H1 (cell line): ENCODE results near the gene TPRN. TPM values are rescaled to one million over a fixed set of nuclear protein-coding genes. Genes with fewer than 3 reads are reported as not detected.

Source experiments
- BRCA1 ChIP-seq: IDR thresholded peaks from 2 replicates; pipeline ENCODE4 v1.6.1; 2012; ENCODE audit warnings: low read depth, low read length, improper control_type of control experiment
- CTCF ChIP-seq, 3 experiments: IDR thresholded peaks; 1 replicate in 2 of 3; 2 replicates in 1 of 3; pipeline versions ENCODE4 v1.5.1 to v1.6.1; 2011; ENCODE audit warnings: low read length in 3 of 3, mild to moderate bottlenecking in 3 of 3, inconsistent platforms in 2 of 3, low read depth in 1 of 3, moderate library complexity in 1 of 3; ENCODE audit not compliant: insufficient read depth in 1 of 3; ENCODE audit errors: control extremely low read depth in 1 of 3
- GABPA ChIP-seq: IDR thresholded peaks from 2 replicates; pipeline ENCODE4 v1.6.1; 2011; ENCODE audit warnings: mild to moderate bottlenecking, low read length, moderate library complexity, borderline replicate concordance; ENCODE audit not compliant: insufficient read depth
- KDM4A ChIP-seq: IDR thresholded peaks from one replicate; pipeline ENCODE4 v1.7.1; 2012; ENCODE audit warnings: low read depth, mild to moderate bottlenecking, moderate library complexity, low read length, inconsistent platforms; ENCODE audit not compliant: severe bottlenecking
- KDM5A ChIP-seq: fragments of 200-600 bp; IDR thresholded peaks from 2 replicates; pipeline ENCODE4 v1.7.1; 2012; ENCODE audit warnings: mild to moderate bottlenecking, low read length, inconsistent platforms, mixed read lengths
- POLR2A ChIP-seq, 2 experiments: IDR thresholded peaks; 1 replicate in 1 of 2; 2 replicates in 1 of 2; pipeline ENCODE4 v1.6.1; 2011; ENCODE audit warnings: low read depth in 2 of 2, low read length in 2 of 2, mild to moderate bottlenecking in 2 of 2; ENCODE audit errors: control extremely low read depth in 1 of 2
- RAD21 ChIP-seq, 2 experiments: IDR thresholded peaks in 1 of 2; conservative IDR thresholded peaks in 1 of 2; 2 replicates each; pipeline ENCODE4 v1.6.1; 2011; ENCODE audit warnings: low read depth in 2 of 2, low read length in 2 of 2, improper control_type of control experiment in 1 of 2, inconsistent platforms in 1 of 2, mild to moderate bottlenecking in 1 of 2, moderate library complexity in 1 of 2
- SIRT6 ChIP-seq: IDR thresholded peaks from one replicate; pipeline ENCODE4 v1.7.1; 2012; ENCODE audit warnings: low read length, inconsistent platforms
- SUZ12 ChIP-seq: fragments of 200-600 bp; sonication (generic); IDR thresholded peaks from 2 replicates; pipeline ENCODE4 v1.6.1; 2012; ENCODE audit warnings: mild to moderate bottlenecking, inconsistent platforms, low read length, moderate library complexity, mixed read lengths
- TAF1 ChIP-seq: IDR thresholded peaks from 2 replicates; pipeline ENCODE4 v1.6.1; 2011; ENCODE audit warnings: mild to moderate bottlenecking, low read depth, low read length
- USF2 ChIP-seq: IDR thresholded peaks from 2 replicates; pipeline ENCODE4 v1.6.1; 2011; ENCODE audit warnings: low read length, improper control_type of control experiment
- polyA plus RNA-seq, 7 experiments: library from polyadenylated mRNA; depleted of rRNA in 3 of 7; stranded (reverse) in 5 of 7; unstranded in 2 of 7; fragments of >200 nt in 5 of 7; fragments of 200-250 nt in 2 of 7; gene quantifications; 1 replicate in 5 of 7; 2 replicates in 1 of 7; 4 replicates in 1 of 7; pipeline versions ENCODE4 v1.2.1 to v1.2.3, GENCODE V29; 2011 to 2013; ENCODE audit warnings: missing spikeins in 2 of 7, mixed read lengths in 2 of 7
- total RNA-seq: library from RNA; stranded (reverse); fragmentation: NEBNext Ultra II Directional; extraction: Animal tissue kit (Norgen Biotek cat#: 25700); gene quantifications from 2 replicates; pipeline ENCODE4 v1.2.1, GENCODE V29; 2021
- TF ChIP-seq, protein P1 (sequence below): IDR thresholded peaks from 2 replicates; pipeline ENCODE4 v1.6.1; 2012; ENCODE audit warnings: low read length, inconsistent platforms

Gene TPRN
- total and polyA plus RNA-seq, 2 of the 8 experiments (the other 6 are each of a cell fraction or from before 2014, with no cell fraction given), result 9.7 to 23.2 TPM

DNA sequence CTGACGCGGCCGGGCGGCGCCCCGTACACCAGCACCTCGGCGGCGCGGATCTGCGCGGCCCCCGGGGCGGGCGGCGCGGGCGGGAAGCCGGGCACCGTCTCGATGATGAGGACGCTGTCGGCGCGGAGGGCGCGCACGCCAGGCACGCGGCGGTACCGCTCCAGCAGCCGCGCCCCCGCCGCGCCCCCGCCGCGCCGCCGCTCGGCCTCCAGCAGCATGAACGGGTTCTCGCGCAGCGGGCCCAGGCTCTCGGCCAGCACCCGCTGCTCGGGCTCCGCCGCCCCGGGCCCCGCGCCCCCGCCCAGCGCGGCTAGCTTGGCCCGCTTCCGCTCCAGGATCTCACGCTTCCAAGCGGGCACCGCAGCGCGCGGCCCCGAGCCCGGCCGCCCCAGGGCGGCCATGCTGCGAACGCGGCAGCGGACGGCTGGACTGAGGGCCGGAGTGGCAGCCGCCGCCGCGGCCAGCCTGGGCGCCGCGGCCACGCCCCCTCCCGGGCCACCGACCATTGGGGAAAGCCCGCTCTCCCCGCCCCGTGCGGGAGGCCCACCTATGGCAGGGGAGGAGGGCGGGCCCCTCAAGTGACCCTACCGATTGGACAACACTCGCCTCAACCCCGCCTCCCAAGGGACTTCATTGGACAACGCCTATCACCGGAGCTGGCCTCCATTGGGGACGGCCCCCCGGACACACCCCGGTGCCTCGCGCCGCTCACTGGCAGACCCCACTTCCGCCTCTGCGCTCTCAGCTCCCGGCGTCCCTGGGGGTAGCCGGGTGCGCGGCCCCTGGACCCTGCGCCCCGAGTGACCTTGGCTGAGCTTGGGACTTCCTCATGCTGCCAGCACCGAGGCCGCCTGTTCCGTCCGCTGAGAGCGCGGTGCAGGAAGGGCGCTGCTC, at the start of gene TPRN (continued):
- TF ChIP-seq USF2 (no peak; the same call in 1 of the 2 replicates), KDM4A (peak; percentile 22), SUZ12 (no peak), RAD21 (IDR thresholded peaks at IDR 0.05 in 1 of 2, conservative IDR thresholded peaks at IDR 0.05 in 1 of 2; ENCODE audit: low read depth in 2 of 2, low read length in 2 of 2) (no peak), CTCF (IDR thresholded peaks at IDR 0.05; ENCODE audit: control extremely low read depth in 1 of 3, insufficient read depth in 1 of 3, low read depth in 1 of 3, low read length in 3 of 3) (no peak), KDM5A (no peak), GABPA (peak; percentile 34; the same call in 1 of the 2 replicates), POLR2A (IDR thresholded peaks at IDR 0.05; ENCODE audit: control extremely low read depth in 1 of 2, low read depth in 2 of 2, low read length in 2 of 2) (peak in 1 of 2 experiments; percentile 88; a peak in 2 of 3 replicates), BRCA1 (no peak), TAF1 (peak; percentile 99), SIRT6 (no peak)
- TF ChIP-seq, protein P1, sequence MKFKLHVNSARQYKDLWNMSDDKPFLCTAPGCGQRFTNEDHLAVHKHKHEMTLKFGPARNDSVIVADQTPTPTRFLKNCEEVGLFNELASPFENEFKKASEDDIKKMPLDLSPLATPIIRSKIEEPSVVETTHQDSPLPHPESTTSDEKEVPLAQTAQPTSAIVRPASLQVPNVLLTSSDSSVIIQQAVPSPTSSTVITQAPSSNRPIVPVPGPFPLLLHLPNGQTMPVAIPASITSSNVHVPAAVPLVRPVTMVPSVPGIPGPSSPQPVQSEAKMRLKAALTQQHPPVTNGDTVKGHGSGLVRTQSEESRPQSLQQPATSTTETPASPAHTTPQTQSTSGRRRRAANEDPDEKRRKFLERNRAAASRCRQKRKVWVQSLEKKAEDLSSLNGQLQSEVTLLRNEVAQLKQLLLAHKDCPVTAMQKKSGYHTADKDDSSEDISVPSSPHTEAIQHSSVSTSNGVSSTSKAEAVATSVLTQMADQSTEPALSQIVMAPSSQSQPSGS, result no peak
